GM18870 (cell line): ENCODE results near the gene EPHB2.

Experiments
- ATAC-seq: cut with Tn5 transposase; IDR thresholded peaks from one replicate; pipeline ENCODE4 v1.9.1; 2021; ENCODE audit warnings: moderate library complexity; ENCODE audit not compliant: unreplicated experiment

Gene EPHB2

GRCh38 chr1:22796642-22797041 lies 86.0 kb downstream of the EPHB2 start:
- ATAC-seq = no peak

GRCh38 chr1:22798083-22798482 lies 87.4 kb downstream of the EPHB2 start:
- ATAC-seq = no peak

- no peak for ATAC-seq
These were observed 89.3 kb downstream of the EPHB2 start for GRCh38 chr1:22799971-22800370.

GRCh38 chr1:22800629-22801028 lies 90.0 kb downstream of the EPHB2 start:
- no peak for ATAC-seq

- ATAC-seq = no peak
These were observed 90.7 kb downstream of the EPHB2 start for GRCh38 chr1:22801347-22801746.

- ATAC-seq = no peak
These were observed 91.1 kb downstream of the EPHB2 start for GRCh38 chr1:22801761-22802160.

GRCh38 chr1:22803833-22804232 lies 93.2 kb downstream of the EPHB2 start:
- ATAC-seq = no peak

GRCh38 chr1:22804406-22804805 lies 93.8 kb downstream of the EPHB2 start:
- ATAC-seq = no peak

- ATAC-seq = no peak
These were observed 94.5 kb downstream of the EPHB2 start for GRCh38 chr1:22804969-22805671.

- no peak for ATAC-seq
These were observed 95.0 kb downstream of the EPHB2 start for GRCh38 chr1:22805672-22806038.

GRCh38 chr1:22806584-22806983 lies 95.9 kb downstream of the EPHB2 start:
- no peak for ATAC-seq

- no peak for ATAC-seq
These were observed 96.7 kb downstream of the EPHB2 start for GRCh38 chr1:22807340-22807739.

GRCh38 chr1:22808186-22808675 lies 97.6 kb downstream of the EPHB2 start:
- no peak for ATAC-seq

GRCh38 chr1:22808676-22809483 lies 98.2 kb downstream of the EPHB2 start:
- ATAC-seq = no peak

GRCh38 chr1:22809783-22810182 lies 99.1 kb downstream of the EPHB2 start:
- ATAC-seq = no peak

GRCh38 chr1:22810378-22810777 lies 99.7 kb downstream of the EPHB2 start:
- no peak for ATAC-seq

GRCh38 chr1:22812092-22812880 lies 101.6 kb downstream of the EPHB2 start:
- ATAC-seq = no peak

GRCh38 chr1:22812993-22813790 lies 102.6 kb downstream of the EPHB2 start:
- no peak for ATAC-seq

- no peak for ATAC-seq
These were observed 103.8 kb downstream of the EPHB2 start for GRCh38 chr1:22814176-22815042.

GRCh38 chr1:22815043-22815365 lies 104.4 kb downstream of the EPHB2 start:
- no peak for ATAC-seq
